ENCODE measurements around the gene RPS16.

RPS16 gene

GRCh38 chr19:39417463-39418181 is 18.1 kb downstream of the RPS16 start:
- TF ChIP-seq, protein P1, sequence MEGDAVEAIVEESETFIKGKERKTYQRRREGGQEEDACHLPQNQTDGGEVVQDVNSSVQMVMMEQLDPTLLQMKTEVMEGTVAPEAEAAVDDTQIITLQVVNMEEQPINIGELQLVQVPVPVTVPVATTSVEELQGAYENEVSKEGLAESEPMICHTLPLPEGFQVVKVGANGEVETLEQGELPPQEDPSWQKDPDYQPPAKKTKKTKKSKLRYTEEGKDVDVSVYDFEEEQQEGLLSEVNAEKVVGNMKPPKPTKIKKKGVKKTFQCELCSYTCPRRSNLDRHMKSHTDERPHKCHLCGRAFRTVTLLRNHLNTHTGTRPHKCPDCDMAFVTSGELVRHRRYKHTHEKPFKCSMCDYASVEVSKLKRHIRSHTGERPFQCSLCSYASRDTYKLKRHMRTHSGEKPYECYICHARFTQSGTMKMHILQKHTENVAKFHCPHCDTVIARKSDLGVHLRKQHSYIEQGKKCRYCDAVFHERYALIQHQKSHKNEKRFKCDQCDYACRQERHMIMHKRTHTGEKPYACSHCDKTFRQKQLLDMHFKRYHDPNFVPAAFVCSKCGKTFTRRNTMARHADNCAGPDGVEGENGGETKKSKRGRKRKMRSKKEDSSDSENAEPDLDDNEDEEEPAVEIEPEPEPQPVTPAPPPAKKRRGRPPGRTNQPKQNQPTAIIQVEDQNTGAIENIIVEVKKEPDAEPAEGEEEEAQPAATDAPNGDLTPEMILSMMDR (IDR thresholded peaks at IDR 0.05; ENCODE audit: low read depth, low read length): no peak
- no peak for DNase-seq (ENCODE audit: extremely low read depth, low read depth)

GRCh38 chr19:39416152-39417120 is 19.3 kb downstream of the RPS16 start:
- DNase-seq (ENCODE audit: extremely low read depth, low read depth): no peak
- TF ChIP-seq, protein P1 (IDR thresholded peaks at IDR 0.05; ENCODE audit: low read depth, low read length): no peak

DNA sequence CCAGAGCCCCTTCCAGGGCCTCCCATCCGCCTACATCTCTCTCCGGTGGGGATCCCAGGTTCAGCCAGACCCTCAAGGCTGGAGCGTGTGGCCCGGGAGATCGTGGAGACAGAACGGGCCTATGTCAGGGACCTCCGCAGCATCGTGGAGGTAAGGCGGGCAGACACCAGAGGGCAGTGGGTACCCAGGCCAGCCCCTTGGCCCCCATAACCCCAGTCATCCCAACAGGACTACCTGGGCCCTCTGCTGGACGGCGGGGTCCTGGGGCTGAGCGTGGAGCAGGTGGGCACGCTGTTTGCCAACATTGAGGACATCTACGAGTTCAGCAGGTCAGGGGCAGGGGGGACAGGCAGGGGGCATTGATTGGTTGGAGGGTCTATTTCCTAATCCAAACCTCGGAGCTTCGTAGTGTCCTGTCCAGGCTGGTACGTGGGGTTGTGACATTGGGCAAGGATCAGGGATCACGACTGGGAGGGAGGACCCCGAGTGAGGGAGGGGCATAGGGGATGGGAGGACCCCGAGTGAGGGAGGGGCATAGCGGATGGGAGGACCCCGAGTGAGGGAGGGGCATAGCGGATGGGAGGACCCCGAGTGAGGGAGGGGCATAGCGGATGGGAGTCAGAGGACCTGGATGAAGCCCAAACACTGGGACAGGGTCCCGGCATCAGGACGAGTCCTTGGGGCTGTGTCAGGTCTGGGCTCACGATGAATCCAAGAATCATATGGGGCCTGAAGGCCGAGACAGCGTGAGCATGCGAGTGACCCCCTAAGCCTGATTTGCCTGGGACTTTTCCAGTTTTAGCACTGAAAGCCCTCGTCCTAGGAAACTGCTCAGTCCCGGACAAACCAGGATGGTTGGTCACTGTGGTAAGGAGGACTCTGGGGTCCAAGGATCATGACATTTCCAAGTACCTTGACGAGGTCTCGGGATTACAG is 20.4 kb downstream of the RPS16 start:
- TF ChIP-seq, protein P1 (IDR thresholded peaks at IDR 0.05; ENCODE audit: low read depth, low read length): no peak
- DNase-seq (ENCODE audit: extremely low read depth, low read depth): no peak

- DNase-seq (ENCODE audit: extremely low read depth, low read depth): no peak
- TF ChIP-seq, protein P1 (IDR thresholded peaks at IDR 0.05; ENCODE audit: low read depth, low read length): peak; percentile 43
Observed at GRCh38 chr19:39413911-39414608, 21.7 kb downstream of the RPS16 start.

DNA sequence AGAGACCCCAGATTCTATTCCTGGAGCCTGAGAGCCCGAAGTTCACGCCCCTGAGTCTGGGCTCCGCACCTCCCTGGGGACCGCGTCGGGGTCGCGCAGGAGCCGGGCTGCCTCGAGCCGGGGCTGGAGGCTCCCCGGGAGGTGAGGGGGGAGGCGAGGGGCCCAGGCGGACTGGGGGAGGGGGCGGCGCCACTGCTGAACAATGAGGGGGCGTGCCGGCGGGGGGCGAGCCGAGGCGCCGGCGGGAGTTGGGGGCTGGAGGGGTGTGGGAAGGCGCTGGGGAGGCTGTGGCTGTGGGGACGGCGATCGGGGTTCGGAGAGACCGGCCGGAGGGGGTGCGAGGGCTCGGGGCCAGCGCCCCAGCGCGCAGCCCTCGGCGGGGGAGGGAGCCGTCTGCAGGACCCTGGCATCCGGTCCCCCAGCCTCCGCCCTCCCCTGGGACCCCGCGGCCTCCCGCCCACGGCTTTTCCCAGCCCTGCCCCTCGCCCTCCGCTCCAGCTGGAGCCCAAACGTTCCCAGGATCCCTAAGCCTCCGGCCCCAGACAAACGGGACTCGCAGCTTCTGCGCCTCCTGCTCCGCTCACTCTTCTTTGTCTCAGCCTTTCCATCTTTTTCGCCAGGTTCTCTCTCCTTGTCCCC is 22.4 kb downstream of the RPS16 start:
- DNase-seq (ENCODE audit: extremely low read depth, low read depth): no peak
- TF ChIP-seq, protein P1 (IDR thresholded peaks at IDR 0.05; ENCODE audit: low read depth, low read length): no peak

- TF ChIP-seq, protein P1 (IDR thresholded peaks at IDR 0.05; ENCODE audit: low read depth, low read length): no peak
- no peak for DNase-seq (ENCODE audit: extremely low read depth, low read depth)
Observed at GRCh38 chr19:39412867-39413271, 22.9 kb downstream of the RPS16 start.
